Hepatocyte (in vitro differentiated cells): ENCODE measurements around the gene ERC2. TPM values are rescaled to one million over a fixed set of nuclear protein-coding genes. Genes with fewer than 3 reads are reported as not detected.

Experiments used
- DNase-seq: peaks from one replicate; pipeline ENCODE4 v3.0.0-alpha.2; 2016; ENCODE audit warnings: low spot score
- H2AFZ ChIP-seq: fragments of 200-600 bp; sonication (generic); 2 replicates; pipeline ENCODE4 v1.6.0; 2016; ENCODE audit warnings: antibody characterized with exemption, mild to moderate bottlenecking
- H3K27ac ChIP-seq: fragments of 200-600 bp; sonication (generic); 2 replicates; pipeline ENCODE4 v1.5.1; 2016; ENCODE audit warnings: mild to moderate bottlenecking
- H3K27me3 ChIP-seq: fragments of 200-600 bp; sonication (generic); 2 replicates; pipeline ENCODE4 v1.6.1; 2016
- H3K36me3 ChIP-seq: fragments of 200-600 bp; sonication (generic); replicated peaks from 2 replicates; pipeline ENCODE4 v1.5.1; 2016; ENCODE audit warnings: low read depth; ENCODE audit not compliant: insufficient read depth
- H3K4me1 ChIP-seq: fragments of 200-600 bp; sonication (generic); 2 replicates; pipeline ENCODE4 v1.5.1; 2016; ENCODE audit warnings: mild to moderate bottlenecking, moderate library complexity; ENCODE audit not compliant: insufficient read depth
- H3K4me2 ChIP-seq: fragments of 200-600 bp; sonication (generic); 2 replicates; pipeline ENCODE4 v1.6.0; 2016
- H3K4me3 ChIP-seq: fragments of 200-600 bp; sonication (generic); 2 replicates; pipeline ENCODE4 v1.5.1; 2016; ENCODE audit warnings: mild to moderate bottlenecking
- H3K79me2 ChIP-seq: fragments of 200-600 bp; sonication (generic); 2 replicates; pipeline ENCODE4 v1.6.0; 2017; ENCODE audit warnings: mild to moderate bottlenecking
- H3K9me2 ChIP-seq: fragments of 200-600 bp; sonication (generic); replicated peaks from 2 replicates; pipeline ENCODE4 v1.6.0; 2017; ENCODE audit warnings: mild to moderate bottlenecking; ENCODE audit not compliant: insufficient read depth
- H3K9me3 ChIP-seq: fragments of 200-600 bp; sonication (generic); 2 replicates; pipeline ENCODE4 v1.5.1; 2016; ENCODE audit warnings: low read depth, mild to moderate bottlenecking
- H4K20me1 ChIP-seq: fragments of 200-600 bp; sonication (generic); 2 replicates; pipeline ENCODE4 v1.6.0; 2016; ENCODE audit warnings: mild to moderate bottlenecking; ENCODE audit not compliant: insufficient read depth, poor library complexity, severe bottlenecking
- CTCF ChIP-seq: fragments of 200-600 bp; sonication (generic); IDR thresholded peaks from 2 replicates; pipeline ENCODE4 v1.5.1; 2016; ENCODE audit warnings: antibody characterized with exemption, mild to moderate bottlenecking; ENCODE audit not compliant: poor library complexity
- EZH2 ChIP-seq: fragments of 200-600 bp; sonication (generic); IDR thresholded peaks from 2 replicates; pipeline ENCODE4 v1.6.1; 2016; ENCODE audit warnings: antibody characterized with exemption, mild to moderate bottlenecking, borderline replicate concordance
- EZH2phosphoT487 ChIP-seq: fragments of 200-600 bp; sonication (generic); IDR thresholded peaks from one replicate; pipeline ENCODE4 v1.6.1; 2018; ENCODE audit warnings: antibody characterized with exemption, mild to moderate bottlenecking, low read depth, moderate library complexity; ENCODE audit not compliant: unreplicated experiment, severe bottlenecking
- WGBS: methylation state at CpG from one replicate; pipeline ENCODE4 v1.1.6; 2016; ENCODE audit warnings: low lambda C conversion rate; ENCODE audit errors: missing lambda C conversion rate; 5-methylcytosine and 5-hydroxymethylcytosine counted together
- polyA plus RNA-seq: library from polyadenylated mRNA; unstranded; fragments of >200 nt; fragmentation: Nextera tagmentation; extraction: Ambion mirVana; gene quantifications from 2 replicates; pipeline ENCODE4 v1.2.1, GENCODE V29; 2016
- total RNA-seq: library from RNA; depleted of rRNA; stranded (reverse); fragments of >200 nt; gene quantifications from 2 replicates; pipeline ENCODE4 v1.2.3, GENCODE V29; 2014

ERC2 gene
- total and polyA plus RNA-seq, 2 experiments from 2014 or later = 1.2 to 5.3 TPM

- 48% methylated on average over 2 of the region's 2 CpGs for WGBS
- no peak for DNase-seq
- no peaks in the 10 kb centered on the region for H4K20me1 ChIP-seq
These were observed 503.7 kb downstream of the ERC2 start for GRCh38 chr3:55964491-55964985.

GRCh38 chr3:55963601-55964000 lies 504.7 kb downstream of the ERC2 start:
- Histone ChIP-seq H3K9me2 (no peaks in the 10 kb centered on the region), H3K79me2 (no peaks in the 10 kb centered on the region), H3K9me3 (no peaks in the 10 kb centered on the region), H2AFZ (no peak overlapping the region), H3K27me3 (no peaks in the 10 kb centered on the region), H3K36me3 (no peaks in the 10 kb centered on the region), H4K20me1 (no peaks in the 10 kb centered on the region), H3K4me1 (no peaks in the 10 kb centered on the region), H3K4me3 (no peak overlapping the region), H3K4me2 (no peak overlapping the region), H3K27ac (no peak overlapping the region)
- WGBS = 89% methylated on average over 6 of the region's 6 CpGs
- TF ChIP-seq EZH2phosphoT487 = no peak
- TF ChIP-seq EZH2 = no peak
- no peak for TF ChIP-seq CTCF
- DNase-seq = no peak

More at GRCh38 chr3:55964491-55964985, 503.7 kb downstream of the ERC2 start:
- Histone ChIP-seq H3K4me2 (no peak overlapping the region), H3K27ac (no peak overlapping the region), H3K4me3 (no peak overlapping the region), H3K79me2 (no peaks in the 10 kb centered on the region), H3K36me3 (no peaks in the 10 kb centered on the region), H3K9me3 (no peaks in the 10 kb centered on the region), H2AFZ (no peak overlapping the region), H3K27me3 (no peaks in the 10 kb centered on the region), H3K9me2 (no peaks in the 10 kb centered on the region), H3K4me1 (no peaks in the 10 kb centered on the region)
- TF ChIP-seq EZH2 (no peak), CTCF (no peak), EZH2phosphoT487 (no peak)

GRCh38 chr3:55959471-55960080 lies 508.7 kb downstream of the ERC2 start:
- 84% methylated on average over 7 of the region's 7 CpGs for WGBS
- H3K4me3 ChIP-seq = no peak overlapping the region

More at GRCh38 chr3:55959471-55960080, 508.7 kb downstream of the ERC2 start:
- no peak for TF ChIP-seq EZH2phosphoT487
- TF ChIP-seq EZH2 = no peak
- no peak for TF ChIP-seq CTCF
- Histone ChIP-seq H3K79me2 (no peaks in the 10 kb centered on the region), H3K4me1 (peaks cover 7% of the 10 kb centered on the region), H3K9me2 (no peaks in the 10 kb centered on the region), H3K27ac (no peak overlapping the region), H3K36me3 (no peaks in the 10 kb centered on the region), H3K27me3 (no peaks in the 10 kb centered on the region), H3K9me3 (no peaks in the 10 kb centered on the region), H3K4me2 (no peak overlapping the region), H4K20me1 (no peaks in the 10 kb centered on the region), H2AFZ (no peak overlapping the region)
- DNase-seq = no peak
